ENCODE measurements around the gene MMS19.

The MMS19 gene

GRCh38 chr10:97456686-97457065 is 41.5 kb downstream of the MMS19 start:
- Histone ChIP-seq H3K4me3 (replicated peaks; ENCODE audit: low read depth, low read length) (no peak overlapping the region), H3K27me3 (replicated peaks; ENCODE audit: control insufficient read depth, insufficient read depth, low read length) (no peaks in the 10 kb centered on the region), H3K36me3 (ENCODE audit: control insufficient read depth, insufficient read depth, low read length) (peaks cover 41% of the 10 kb centered on the region)
- TF ChIP-seq CTCF (IDR thresholded peaks at IDR 0.05; ENCODE audit: insufficient read depth, low read length, poor library complexity, severe bottlenecking) = no peak
- DNase-seq (ENCODE audit: extremely low read depth, insufficient read length) = no peak

GRCh38 chr10:97456034-97456685 is 42.1 kb downstream of the MMS19 start:
- DNase-seq (ENCODE audit: extremely low read depth, insufficient read length) = no peak
- no peak for TF ChIP-seq CTCF (IDR thresholded peaks at IDR 0.05; ENCODE audit: insufficient read depth, low read length, poor library complexity, severe bottlenecking)
- H3K36me3 ChIP-seq (ENCODE audit: control insufficient read depth, insufficient read depth, low read length) = peaks cover 37% of the 10 kb centered on the region

GRCh38 chr10:97454330-97455036 is 43.7 kb downstream of the MMS19 start:
- DNase-seq (ENCODE audit: extremely low read depth, insufficient read length) = no peak
- Histone ChIP-seq H3K27me3 (replicated peaks; ENCODE audit: control insufficient read depth, insufficient read depth, low read length) (no peaks in the 10 kb centered on the region), H3K4me3 (replicated peaks; ENCODE audit: low read depth, low read length) (no peak overlapping the region), H3K36me3 (ENCODE audit: control insufficient read depth, insufficient read depth, low read length) (peaks cover 26% of the 10 kb centered on the region)
- no peak for TF ChIP-seq CTCF (IDR thresholded peaks at IDR 0.05; ENCODE audit: insufficient read depth, low read length, poor library complexity, severe bottlenecking)

More at GRCh38 chr10:97456034-97456685, 42.1 kb downstream of the MMS19 start:
- Histone ChIP-seq H3K4me3 (replicated peaks; ENCODE audit: low read depth, low read length) (no peak overlapping the region), H3K27me3 (replicated peaks; ENCODE audit: control insufficient read depth, insufficient read depth, low read length) (no peaks in the 10 kb centered on the region)

- no peak for DNase-seq (ENCODE audit: extremely low read depth, insufficient read length)
- H3K36me3 ChIP-seq (ENCODE audit: control insufficient read depth, insufficient read depth, low read length) = peaks cover 17% of the 10 kb centered on the region
Observed at GRCh38 chr10:97452352-97452751, 45.9 kb downstream of the MMS19 start.

GRCh38 chr10:97451605-97452004 is 46.6 kb downstream of the MMS19 start:
- no peak for DNase-seq (ENCODE audit: extremely low read depth, insufficient read length)
- H3K27me3 ChIP-seq (replicated peaks; ENCODE audit: control insufficient read depth, insufficient read depth, low read length) = no peaks in the 10 kb centered on the region
- H3K36me3 ChIP-seq (ENCODE audit: control insufficient read depth, insufficient read depth, low read length) = peaks cover 12% of the 10 kb centered on the region
- no peak overlapping the region for H3K4me3 ChIP-seq (replicated peaks; ENCODE audit: low read depth, low read length)
- no peak for TF ChIP-seq CTCF (IDR thresholded peaks at IDR 0.05; ENCODE audit: insufficient read depth, low read length, poor library complexity, severe bottlenecking)

More at GRCh38 chr10:97452352-97452751, 45.9 kb downstream of the MMS19 start:
- Histone ChIP-seq H3K27me3 (replicated peaks; ENCODE audit: control insufficient read depth, insufficient read depth, low read length) (no peaks in the 10 kb centered on the region), H3K4me3 (replicated peaks; ENCODE audit: low read depth, low read length) (no peak overlapping the region)
- TF ChIP-seq CTCF (IDR thresholded peaks at IDR 0.05; ENCODE audit: insufficient read depth, low read length, poor library complexity, severe bottlenecking) = no peak

All from GM06990 (cell line).